Bladder microvascular endothelial cell (primary cell): ENCODE measurements around the gene OR6T1. TPM values are rescaled to one million over a fixed set of nuclear protein-coding genes. Genes with fewer than 3 reads are reported as not detected.

ENCODE experiments used
- total RNA-seq: library from RNA; depleted of rRNA; stranded (reverse); fragments of >200 nt; gene quantifications from 2 replicates; pipeline ENCODE4 v1.2.3, GENCODE V29; 2014

Gene OR6T1, protein sequence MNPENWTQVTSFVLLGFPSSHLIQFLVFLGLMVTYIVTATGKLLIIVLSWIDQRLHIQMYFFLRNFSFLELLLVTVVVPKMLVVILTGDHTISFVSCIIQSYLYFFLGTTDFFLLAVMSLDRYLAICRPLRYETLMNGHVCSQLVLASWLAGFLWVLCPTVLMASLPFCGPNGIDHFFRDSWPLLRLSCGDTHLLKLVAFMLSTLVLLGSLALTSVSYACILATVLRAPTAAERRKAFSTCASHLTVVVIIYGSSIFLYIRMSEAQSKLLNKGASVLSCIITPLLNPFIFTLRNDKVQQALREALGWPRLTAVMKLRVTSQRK
- total RNA-seq: not detected in 2 replicates

DNA sequence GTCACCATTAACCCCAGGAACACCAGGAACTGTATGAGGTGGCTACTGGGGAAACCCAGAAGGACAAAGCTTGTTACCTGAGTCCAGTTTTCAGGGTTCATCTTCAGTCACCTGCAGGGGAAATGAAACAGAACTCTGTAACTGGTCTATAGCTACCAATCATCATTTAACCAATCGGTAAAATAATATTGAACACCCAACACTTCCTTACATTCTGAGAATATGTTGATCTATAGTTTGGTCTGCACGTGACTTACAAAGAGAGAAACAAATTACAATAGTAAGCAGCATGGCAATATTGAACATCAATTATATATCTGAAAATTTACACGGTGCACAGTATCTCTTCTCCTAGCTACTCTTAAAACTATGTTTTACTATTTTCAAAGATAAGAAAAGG lies at the start of gene OR6T1:
OR6T1 (minus strand) TSS at position 101 of the 400 bp plus-strand sequence; CDS start at position 101, 0 bp downstream.

DNA sequence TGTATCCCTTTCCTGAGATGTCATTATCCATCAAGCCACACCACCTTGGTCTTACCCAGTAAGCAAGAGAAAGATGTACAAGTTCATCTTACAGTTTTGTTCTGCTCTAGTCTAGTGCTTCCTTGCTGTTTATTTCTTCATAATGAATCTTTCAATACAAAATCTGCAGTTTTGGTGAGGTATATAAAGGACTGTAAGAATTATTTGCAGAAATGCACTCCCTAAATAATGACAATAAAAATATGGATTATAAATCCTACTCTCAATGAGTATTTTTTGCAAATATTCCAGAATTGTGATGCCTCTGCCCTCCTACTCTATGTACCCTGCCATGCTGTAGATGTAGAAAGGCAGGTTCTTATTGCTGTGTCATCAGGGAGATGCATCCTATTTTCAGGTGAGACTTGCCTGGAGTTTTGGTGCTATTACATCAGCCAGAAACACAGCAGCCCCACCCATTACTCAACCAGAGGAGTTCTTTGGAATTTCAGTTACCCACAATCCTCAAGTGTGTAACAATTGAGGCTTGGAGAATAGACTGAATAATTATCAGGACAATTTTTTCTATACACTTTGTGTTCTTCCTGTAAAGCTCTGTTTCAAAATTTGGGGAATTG lies 34.2 kb upstream of the OR6T1 start, which contains the start of gene OR10S1:
OR10S1 (minus strand) TSS at position 51 of the 617 bp plus-strand sequence. CDS start 117 bp downstream, outside the sequence.

DNA sequence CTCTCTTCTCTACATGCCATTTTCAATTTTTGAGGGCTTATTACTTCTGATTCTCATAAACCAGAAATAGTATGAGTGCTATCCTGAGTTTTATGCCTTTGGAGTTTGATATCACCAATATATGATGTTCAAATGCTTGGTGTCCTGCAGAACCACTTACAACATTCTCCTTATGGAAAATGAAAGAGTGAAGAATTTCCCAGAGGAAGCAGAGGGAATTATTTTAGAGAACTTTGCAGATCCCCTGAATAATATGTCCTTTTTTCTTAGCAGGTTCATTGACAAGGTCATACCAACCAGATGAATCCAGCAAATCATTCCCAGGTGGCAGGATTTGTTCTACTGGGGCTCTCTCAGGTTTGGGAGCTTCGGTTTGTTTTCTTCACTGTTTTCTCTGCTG lies 4.3 kb downstream of the OR6T1 start, which contains the start of gene OR4D5:
OR4D5 (plus strand) TSS at position 301 of the 400 bp plus-strand sequence; CDS start at position 301, 0 bp downstream.

DNA sequence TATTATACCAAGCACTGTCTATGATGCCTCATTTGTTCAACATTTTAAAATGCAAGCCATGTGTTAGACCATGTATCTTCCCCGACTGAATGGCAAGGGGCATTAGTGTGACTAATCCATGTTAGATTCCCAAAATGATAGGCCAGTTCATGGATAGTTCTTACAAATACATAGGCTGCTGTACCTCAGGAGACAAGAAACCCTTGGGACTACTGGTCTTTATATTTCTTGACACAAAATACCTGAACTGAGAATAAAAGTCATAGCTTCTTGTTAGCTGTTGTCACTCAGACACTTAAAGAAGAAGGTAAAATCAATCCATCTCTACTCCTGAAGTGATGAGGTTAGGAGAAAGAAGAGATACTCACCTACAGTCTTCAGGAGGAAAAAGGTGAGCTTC lies 41.8 kb downstream of the OR6T1 start, which contains the start of gene OR8D4:
OR8D4 (plus strand) TSS at position 301 of the 400 bp plus-strand sequence. CDS start 4,265 bp downstream, outside the sequence.

Other genes with a start within 250 kb of the OR6T1 start
- 5.0 and 10.7 TPM in 2 replicates for gene ZNF202, start 202.2 kb downstream of the OR6T1 start, total RNA-seq
- gene OR6X1, start 189.3 kb downstream of the OR6T1 start, total RNA-seq: not detected in 2 replicates
- gene OR6M1, start 137.5 kb downstream of the OR6T1 start, total RNA-seq: not detected in 2 replicates
- not detected in 2 replicates for gene TMEM225, start 58.2 kb downstream of the OR6T1 start, total RNA-seq
- not detected in 2 replicates for gene OR8D4, start 41.7 kb downstream of the OR6T1 start, total RNA-seq
- gene OR4D5, start 4.2 kb downstream of the OR6T1 start, total RNA-seq: not detected in 2 replicates
- not detected in 2 replicates for gene OR10S1, start 33.9 kb upstream of the OR6T1 start, total RNA-seq
- not detected in 2 replicates for gene OR10G6, start 51.3 kb upstream of the OR6T1 start, total RNA-seq
- gene OR10G4, start 69.2 kb upstream of the OR6T1 start, total RNA-seq: not detected in 2 replicates
- not detected in 2 replicates for gene OR10G9, start 79.2 kb upstream of the OR6T1 start, total RNA-seq
- not detected in 2 replicates for gene OR10G8, start 83.0 kb upstream of the OR6T1 start, total RNA-seq
- not detected in 2 replicates for gene OR10G7, start 97.5 kb upstream of the OR6T1 start, total RNA-seq
- gene VWA5A, start 171.6 kb upstream of the OR6T1 start, total RNA-seq: 5.7 and 6.6 TPM in 2 replicates
- not detected in 2 replicates for gene OR10D3, start 239.5 kb upstream of the OR6T1 start, total RNA-seq